HG03196 (cell line): ENCODE data around the gene ANGEL1.
A peak's percentile ranks its signal among the peaks of the same experiment; 100 is the strongest.

Experiments used
- ATAC-seq: cut with Tn5 transposase; IDR thresholded peaks from one replicate; pipeline ENCODE4 v1.9.1; 2021; ENCODE audit not compliant: unreplicated experiment

The ANGEL1 gene

DNA sequence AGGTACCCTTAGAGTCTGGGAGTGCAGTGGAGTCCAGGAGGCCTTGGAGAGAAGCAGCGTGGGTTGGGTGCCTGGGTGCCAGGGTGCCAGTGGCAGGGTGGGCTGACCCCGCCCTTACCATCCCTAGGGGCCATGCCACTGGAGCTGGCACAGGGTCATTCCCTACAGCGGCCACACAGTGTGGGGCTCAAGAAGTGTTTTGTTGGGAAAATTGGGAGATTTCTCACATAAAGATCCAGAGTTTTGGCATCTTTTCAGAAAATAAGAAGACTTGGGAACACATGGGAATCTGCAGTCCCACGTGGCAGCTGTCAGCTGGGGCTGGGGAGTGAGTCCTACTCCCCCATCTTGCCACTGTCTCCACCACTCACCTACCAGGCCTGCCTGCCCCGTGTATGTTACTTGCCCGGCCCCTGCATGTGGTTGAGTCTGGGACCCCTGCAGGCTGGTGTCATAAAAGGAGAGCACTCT, 47.2 kb downstream of the ANGEL1 start:
- ATAC-seq = no peak

- ATAC-seq = no peak
These were observed 49.3 kb downstream of the ANGEL1 start for GRCh38 chr14:76763096-76764041.

- no peak for ATAC-seq
These were observed 50.1 kb downstream of the ANGEL1 start for GRCh38 chr14:76762411-76763095.

DNA sequence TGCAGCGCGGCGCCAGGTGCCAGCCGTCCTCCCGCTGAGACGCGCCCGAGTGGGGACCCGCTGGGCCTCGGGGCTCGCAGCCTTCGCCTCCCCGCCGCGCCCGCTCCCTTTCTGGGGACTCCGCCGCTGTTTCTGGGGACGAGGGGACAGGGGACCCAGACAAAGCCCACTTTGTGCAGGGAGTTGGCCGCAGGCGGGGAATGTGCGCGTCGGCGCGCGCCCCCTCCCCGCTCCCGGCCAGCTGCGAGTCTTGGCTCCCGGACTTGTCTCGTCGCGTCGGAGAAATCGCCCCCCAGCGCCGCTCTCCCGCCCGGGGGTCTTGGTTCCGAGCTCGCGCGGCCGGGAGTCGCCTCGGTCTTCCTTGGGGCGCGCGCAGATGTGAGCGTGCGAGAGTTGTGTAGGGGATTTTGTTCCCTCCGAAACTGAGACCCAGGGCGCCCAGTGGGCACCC, 50.7 kb downstream of the ANGEL1 start:
- no peak for ATAC-seq

DNA sequence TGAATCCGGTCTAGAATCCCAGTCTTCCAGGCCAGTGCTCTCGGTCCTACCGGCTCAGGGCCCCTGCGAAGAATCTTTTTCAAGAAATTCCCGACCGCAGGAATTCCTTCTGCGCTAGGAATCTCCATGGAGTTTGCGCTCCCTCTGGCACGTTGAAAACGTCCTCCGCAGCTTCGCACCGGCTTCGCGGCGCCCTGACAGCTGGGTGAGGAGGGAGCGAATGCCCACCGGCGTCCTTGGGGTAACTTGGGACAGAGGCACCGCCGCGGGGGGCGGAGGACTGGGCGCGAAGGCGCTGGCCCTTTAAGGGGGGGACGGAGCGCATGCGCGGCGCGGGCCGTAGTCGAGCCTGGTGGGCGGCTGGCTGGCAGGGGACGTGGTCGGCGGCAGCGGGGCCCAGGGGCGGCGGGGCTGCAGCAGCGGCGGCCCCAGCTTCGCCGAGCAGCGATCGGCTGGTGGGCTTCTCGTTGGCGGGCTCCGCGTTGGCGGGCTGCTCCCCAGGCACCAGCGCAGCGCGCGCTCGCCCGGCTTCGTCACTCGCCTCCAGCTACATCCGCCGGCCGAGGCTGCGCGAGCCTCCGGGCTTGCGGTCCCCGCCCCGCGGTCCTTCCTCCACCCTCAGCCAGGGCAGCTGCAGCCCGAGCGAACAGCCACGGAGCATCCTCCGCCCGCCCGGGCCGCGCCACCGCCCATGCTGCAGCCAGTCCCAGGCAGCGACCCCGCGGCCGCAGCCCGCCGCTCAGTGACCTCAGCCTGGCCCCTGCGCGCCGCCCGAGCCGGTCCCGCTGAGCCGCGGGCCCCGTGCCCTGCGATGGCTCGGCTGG, 51.3 kb downstream of the ANGEL1 start, which contains the start of gene VASH1:
Gene VASH1 (plus strand): TSS at position 333 of the 824 bp plus-strand sequence. CDS start 1,354 bp downstream, outside the sequence.
- peak; percentile 77 for ATAC-seq

DNA sequence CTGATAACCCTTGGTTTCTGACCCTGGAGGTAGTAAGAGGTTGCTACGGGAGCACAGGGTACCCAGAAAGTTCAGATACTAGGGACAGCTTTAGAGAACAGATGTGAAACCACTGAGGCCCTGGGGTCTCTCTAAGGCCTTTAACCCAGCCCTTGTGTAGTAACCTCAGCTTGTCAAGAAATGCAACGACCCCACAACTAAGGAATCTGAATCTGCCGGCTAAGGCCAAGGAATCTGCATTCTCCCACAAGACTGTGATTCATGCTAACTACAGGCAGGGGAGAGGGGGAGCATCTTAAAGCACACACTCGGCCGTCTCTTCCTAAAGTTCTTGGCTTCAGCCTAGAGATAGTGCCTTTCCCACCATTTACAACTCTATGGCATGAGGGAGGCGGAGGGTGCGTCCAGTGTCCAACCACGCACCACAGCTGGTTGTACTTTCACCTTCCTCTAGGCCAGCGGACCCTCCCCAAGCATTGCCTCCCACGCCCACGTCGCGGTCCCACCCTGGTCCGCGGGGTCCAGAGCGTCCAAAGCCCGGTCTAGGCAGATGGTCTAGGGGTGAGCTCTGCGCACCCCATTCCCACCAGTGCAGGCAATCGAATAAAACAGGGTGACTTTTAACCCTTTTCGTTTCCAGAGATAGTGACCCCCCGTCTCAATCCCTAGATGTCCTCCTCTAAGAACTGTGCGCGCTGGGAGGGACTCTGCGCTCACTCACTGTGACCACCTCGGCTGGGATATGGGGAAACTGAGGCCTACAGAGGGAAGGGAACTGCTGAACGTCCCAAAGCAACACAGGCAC, 52.1 kb downstream of the ANGEL1 start:
- ATAC-seq = no peak

DNA sequence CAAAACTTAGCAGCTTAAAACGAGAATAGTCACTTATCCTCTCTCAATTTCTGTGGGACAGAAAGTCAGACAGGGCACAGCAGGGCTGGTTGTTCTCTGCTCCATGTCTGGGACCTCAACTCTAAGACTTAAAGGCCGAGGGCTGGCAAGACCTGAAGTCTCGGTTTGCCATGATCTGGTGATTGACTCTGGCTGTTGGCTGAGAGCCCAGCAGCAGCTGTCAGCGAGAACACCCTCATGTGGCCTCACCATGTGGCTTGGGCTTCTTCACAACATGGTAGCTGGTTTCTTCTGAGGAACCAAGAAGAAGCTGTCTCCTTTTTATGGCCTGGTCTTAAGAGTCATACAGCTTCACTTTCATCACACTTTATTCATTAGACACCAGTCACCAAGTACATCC, 53.1 kb downstream of the ANGEL1 start:
- no peak for ATAC-seq

DNA sequence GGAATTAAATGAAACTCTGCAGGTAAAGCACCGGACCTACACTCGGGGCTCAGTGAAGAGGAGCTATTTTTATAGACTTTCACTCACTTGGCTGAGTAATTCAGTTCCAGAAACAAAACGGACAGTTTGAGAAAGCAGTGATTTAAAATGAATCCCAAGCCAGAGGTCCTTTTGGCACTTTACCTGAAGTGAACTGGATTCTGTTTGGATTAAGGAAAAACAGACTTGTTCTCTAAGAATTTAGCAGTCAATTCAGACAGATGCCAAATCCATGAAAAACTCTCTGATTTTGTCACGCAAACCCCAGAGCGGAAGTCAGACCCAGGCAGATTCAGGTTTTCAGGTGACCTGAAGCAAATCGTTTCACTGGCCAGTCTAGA, 56.3 kb downstream of the ANGEL1 start:
- ATAC-seq = no peak

DNA sequence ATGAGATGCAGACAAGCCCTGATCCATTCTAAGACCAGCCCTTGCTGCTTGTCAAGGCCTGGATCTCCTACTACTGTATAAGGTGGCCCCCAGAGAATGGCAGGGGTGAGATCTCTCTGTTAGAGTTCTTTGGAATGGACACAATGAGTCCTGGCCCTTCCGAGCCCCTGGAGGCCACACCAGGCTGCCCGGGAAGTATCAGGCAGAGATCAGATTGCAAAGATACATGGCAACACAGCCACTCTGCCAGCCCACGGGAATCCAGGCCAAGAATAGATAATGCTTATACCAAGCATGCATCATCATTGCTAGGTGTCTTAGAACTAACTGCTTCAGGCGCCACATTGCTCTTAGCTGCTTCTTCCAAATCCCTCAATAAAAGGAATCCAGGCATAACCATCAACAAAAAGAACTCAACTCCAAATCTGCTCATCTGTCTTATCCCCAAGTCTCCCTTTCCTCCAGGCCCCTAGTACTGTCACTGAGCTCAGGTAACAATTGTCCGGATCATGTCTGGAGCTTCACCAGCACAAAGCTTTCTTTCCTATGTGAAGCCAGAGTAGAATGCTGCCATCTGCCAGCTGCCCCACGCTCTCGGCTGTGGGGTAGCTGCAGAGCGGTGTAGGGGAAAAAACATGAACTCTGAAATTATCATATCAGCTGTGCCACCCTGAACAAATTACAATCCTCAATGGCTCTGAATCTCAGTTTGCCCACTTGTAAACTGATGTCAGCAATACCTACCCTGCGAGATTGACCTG, 56.9 kb downstream of the ANGEL1 start:
- no peak for ATAC-seq

DNA sequence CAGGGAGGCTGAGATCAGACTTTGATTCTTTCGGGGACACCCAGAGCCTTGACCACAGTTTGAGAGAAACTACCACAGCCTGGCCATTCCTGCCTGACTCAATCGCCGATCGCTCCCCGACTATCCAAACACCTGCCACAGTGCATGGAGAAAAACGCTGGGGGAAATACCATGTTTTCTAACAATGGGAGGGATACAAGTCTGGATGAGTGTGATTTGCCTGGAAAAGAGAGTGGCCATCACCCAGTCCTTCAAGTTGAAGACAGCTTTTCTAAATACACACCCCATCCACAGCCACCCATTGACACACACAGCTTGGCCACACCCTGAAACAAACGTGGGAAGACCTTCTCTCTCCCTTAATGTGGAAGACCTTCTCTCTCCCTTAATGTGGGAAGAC, 58.1 kb downstream of the ANGEL1 start:
- no peak for ATAC-seq

- no peak for ATAC-seq
These were observed 59.0 kb downstream of the ANGEL1 start for GRCh38 chr14:76753541-76754198.

GRCh38 chr14:76752744-76753143, 59.9 kb downstream of the ANGEL1 start:
- no peak for ATAC-seq

GRCh38 chr14:76742966-76743365, 69.7 kb downstream of the ANGEL1 start:
- ATAC-seq = no peak

DNA sequence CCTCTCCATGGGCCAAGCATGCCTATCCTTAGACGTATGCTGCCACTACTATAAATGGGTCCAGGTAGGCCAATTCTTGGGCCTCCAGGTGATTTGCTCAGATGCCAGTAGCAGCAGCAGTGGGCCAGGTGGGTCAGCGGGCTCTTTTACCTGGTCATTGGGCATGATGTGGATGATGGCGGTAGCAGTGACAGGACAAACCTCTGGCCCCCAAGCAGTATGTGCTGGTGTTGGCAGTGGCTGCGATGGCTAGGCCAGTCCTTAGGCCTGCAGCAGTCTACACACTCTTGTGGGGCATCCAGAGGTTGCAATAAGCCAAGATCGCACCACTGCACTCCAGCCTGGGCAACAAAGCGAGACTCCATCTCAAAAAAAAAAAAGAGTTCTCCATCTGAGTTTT, 70.5 kb downstream of the ANGEL1 start:
- no peak for ATAC-seq

DNA sequence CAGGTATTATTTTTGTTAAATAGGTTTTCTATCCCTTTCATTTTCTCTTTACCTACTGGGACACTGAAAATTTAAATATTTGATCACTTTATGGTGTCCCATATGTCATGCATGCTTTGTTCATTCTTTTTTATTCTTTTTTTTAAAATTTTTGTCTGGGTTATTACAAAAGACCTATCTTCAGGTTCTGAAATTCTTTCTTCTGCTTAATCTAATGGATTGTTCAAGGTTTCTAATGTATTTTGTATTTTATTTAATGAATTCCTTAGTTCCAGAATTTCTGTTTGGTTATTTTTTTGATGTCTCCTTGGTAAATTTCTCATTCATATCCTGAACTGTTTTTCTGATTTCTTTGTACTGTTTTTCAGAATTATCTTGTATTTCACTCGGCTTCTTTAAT, 71.6 kb downstream of the ANGEL1 start:
- no peak for ATAC-seq
